K562 (cell line): ENCODE results near the gene JSRP1. TPM values are rescaled to one million over a fixed set of nuclear protein-coding genes. Genes with fewer than 3 reads are reported as not detected.

Experiments used
- CBX3 ChIP-seq, 2 experiments: IDR thresholded peaks; 1 replicate in 1 of 2; 2 replicates in 1 of 2; pipeline ENCODE4 v1.6.1; 2012; ENCODE audit warnings: inconsistent platforms in 2 of 2, low read length in 2 of 2, borderline replicate concordance in 1 of 2, control low read depth in 1 of 2
- CLOCK ChIP-seq: fragments of 250-450 bp; sonication (Bioruptor Pico); IDR thresholded peaks from 2 replicates; pipeline ENCODE4 v1.4.0; 2020; ENCODE audit warnings: mild to moderate bottlenecking, moderate library complexity, borderline replicate concordance
- CREBBP ChIP-seq: IDR thresholded peaks from one replicate; pipeline ENCODE4 v1.6.1; 2012; ENCODE audit warnings: low read depth, mild to moderate bottlenecking, control low read depth, inconsistent platforms, low read length
- CUX1 ChIP-seq: fragments of 200-800 bp; sonication (Bioruptor generic); IDR thresholded peaks from 2 replicates; pipeline ENCODE4 v1.6.1; 2016; ENCODE audit warnings: missing genetic modification characterization, missing compliant biosample characterization
- E2F6 ChIP-seq, 2 experiments: IDR thresholded peaks; 2 replicates each; pipeline ENCODE4 v1.6.1; 2011; ENCODE audit warnings: borderline replicate concordance in 1 of 2, control low read depth in 1 of 2, low read depth in 1 of 2, low read length in 1 of 2, mild to moderate bottlenecking in 1 of 2, mixed read lengths in 1 of 2, moderate library complexity in 1 of 2; ENCODE audit not compliant: insufficient read depth in 1 of 2, insufficient read length in 1 of 2, poor library complexity in 1 of 2, severe bottlenecking in 1 of 2; ENCODE audit errors: extremely low read depth in 1 of 2
- ELF1 ChIP-seq: fragments of 200-800 bp; sonication (Bioruptor generic); IDR thresholded peaks from 2 replicates; pipeline ENCODE4 v1.6.1; 2016; ENCODE audit warnings: missing genetic modification characterization, missing compliant biosample characterization
- GABPB1 ChIP-seq: sonication (generic); formaldehyde crosslinking; IDR thresholded peaks from 2 replicates; pipeline ENCODE4 v1.8.0; 2022; ENCODE audit warnings: mild to moderate bottlenecking, missing genetic modification reagents
- HLTF ChIP-seq: fragments of 450-650 bp; IDR thresholded peaks from 2 replicates; pipeline ENCODE4 v1.6.1; 2016
- JUNB ChIP-seq: fragments of 450-650 bp; formaldehyde crosslinking; conservative IDR thresholded peaks from 2 replicates; pipeline ENCODE4 v1.4.0; 2020; ENCODE audit warnings: mild to moderate bottlenecking
- PATZ1 ChIP-seq: fragments of 250-450 bp; sonication (Bioruptor Pico); IDR thresholded peaks from 2 replicates; pipeline ENCODE4 v1.5.0; 2020; ENCODE audit warnings: mild to moderate bottlenecking, borderline replicate concordance
- RCOR1 ChIP-seq, 2 experiments: IDR thresholded peaks; 2 replicates each; pipeline ENCODE4 v1.6.1; 2012; ENCODE audit warnings: low read depth in 2 of 2, low read length in 2 of 2, borderline replicate concordance in 1 of 2, improper control_type of control experiment in 1 of 2
- XRCC5 ChIP-seq: fragments of 200-400 bp; formaldehyde crosslinking; IDR thresholded peaks from 2 replicates; pipeline ENCODE4 v1.6.1; 2017; ENCODE audit warnings: low read depth, mild to moderate bottlenecking, low read length
- ZNF134 ChIP-seq: fragments of 250-450 bp; sonication (Bioruptor Pico); conservative IDR thresholded peaks from 2 replicates; pipeline ENCODE4 v1.4.0; 2020
- ZNF274 ChIP-seq: IDR thresholded peaks from 2 replicates; pipeline ENCODE4 v1.6.1; 2011; ENCODE audit warnings: low read depth, mild to moderate bottlenecking, low read length, moderate library complexity, borderline replicate concordance
- ZNF436 ChIP-seq: fragments of 250-450, 450-650 bp; sonication (Bioruptor Pico); formaldehyde crosslinking; IDR thresholded peaks from 2 replicates; pipeline ENCODE4 v1.7.0; 2020; ENCODE audit warnings: mild to moderate bottlenecking
- polyA plus RNA-seq, 8 experiments: library from polyadenylated mRNA; depleted of rRNA in 4 of 8; stranded (reverse) in 5 of 8; unstranded in 3 of 8; fragments of >200 nt; fragmentation: Nextera tagmentation in 2 of 8; fragmentation: Illumina TruSeq in 1 of 8; extraction: Ambion mirVana in 2 of 8; extraction: Trizol in 1 of 8; gene quantifications; 2 replicates each; pipeline versions ENCODE4 v1.2.1 to v1.2.3, GENCODE V29; 2011 to 2014; ENCODE audit warnings: inconsistent platforms in 1 of 8, missing spikeins in 1 of 8
- total RNA-seq, 7 experiments: library from RNA; depleted of rRNA in 6 of 7; stranded (reverse); fragments of >200 nt in 6 of 7; fragmentation: Illumina TruSeq in 2 of 7; extraction: Trizol in 2 of 7; gene quantifications; 2 replicates each; pipeline versions ENCODE4 v1.2.1 to v1.2.3, GENCODE V29; 2011 to 2021; ENCODE audit warnings: low replicate concordance in 1 of 7

The JSRP1 gene
- total and polyA plus RNA-seq, 9 of the 15 experiments (the other 6 are each of a cell fraction or from before 2014, with no cell fraction given): 0.08 to 1.2 (median 0.51) TPM; not detected in 4

GRCh38 chr19:2236314-2237050 lies 19.7 kb downstream of the JSRP1 start, which contains the start of the genes PLEKHJ1 and SF3A2 (continued):
- TF ChIP-seq E2F6 (IDR thresholded peaks at IDR 0.05; ENCODE audit: borderline replicate concordance in 1 of 2, extremely low read depth in 1 of 2, insufficient read depth in 1 of 2, insufficient read length in 1 of 2, low read depth in 1 of 2, low read length in 1 of 2, poor library complexity in 1 of 2, severe bottlenecking in 1 of 2): peak; percentile 97
- no peak for TF ChIP-seq ZNF274
- no peak for TF ChIP-seq JUNB (CRISPR knock-in tag)
- TF ChIP-seq GABPB1: peak; percentile 100
- peak; percentile 94 for TF ChIP-seq ELF1 (tag)
- TF ChIP-seq RCOR1 (IDR thresholded peaks at IDR 0.05; ENCODE audit: borderline replicate concordance in 1 of 2, low read depth in 2 of 2, low read length in 2 of 2): no peak; a peak in 1 of 4 replicates
- no peak for TF ChIP-seq CREBBP
- TF ChIP-seq CLOCK (CRISPR knock-in tag): no peak
- TF ChIP-seq ZNF134 (CRISPR knock-in tag): no peak
- peak; percentile 46; the same call in 1 of the 2 replicates for TF ChIP-seq CUX1 (CRISPR knock-in tag)
- no peak for TF ChIP-seq ZNF436 (CRISPR knock-in tag)
- peak in 1 of 2 experiments; percentile 91; a peak in 2 of 3 replicates for TF ChIP-seq CBX3 (IDR thresholded peaks at IDR 0.05; ENCODE audit: borderline replicate concordance in 1 of 2, low read length in 2 of 2)
- TF ChIP-seq HLTF: 0 out of 2 replicates have a peak, but pooled peaks have one; percentile 12
- no peak for TF ChIP-seq XRCC5
- no peak for TF ChIP-seq PATZ1 (CRISPR knock-in tag)
